ENCODE results near the gene DNAJB1.
"Not testable (repeated sequence)": the region's sequence is repeated elsewhere in the genome, so short reads cannot be mapped to it uniquely, and the experiment has no call there.

DNAJB1 gene

DNA sequence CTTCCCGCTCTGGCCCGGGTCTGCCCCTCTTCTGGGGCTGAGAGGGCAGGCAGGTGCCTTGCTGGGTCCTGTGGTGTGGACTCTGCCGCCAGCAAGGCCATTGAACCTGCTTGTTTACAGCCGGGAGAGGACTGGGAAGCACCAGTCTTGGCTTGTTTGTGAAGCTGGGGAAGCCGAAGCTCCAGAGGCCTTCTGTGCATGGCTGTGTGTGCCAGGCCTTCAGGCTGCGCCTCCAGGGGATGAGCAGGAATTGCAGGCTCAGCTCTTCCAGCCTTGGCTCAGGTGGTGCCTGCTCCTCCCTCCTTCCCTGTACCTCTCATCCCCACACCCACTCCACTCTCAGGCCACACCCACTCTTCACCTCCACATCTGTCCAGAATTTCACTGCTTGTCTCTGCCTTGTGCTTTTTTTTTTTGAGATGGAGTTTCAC is 36.2 kb upstream of the DNAJB1 start:
- WGBS (ENCODE audit: extremely low coverage, insufficient coverage, insufficient read length), result no CpG with 5 or more reads among the region's 6 CpGs
- Histone ChIP-seq H2BK12ac (ENCODE audit: low read length) (no peak overlapping the region), H2BK5ac (ENCODE audit: low read depth, low read length, poor library complexity) (no peak overlapping the region), H3K9me3 (ENCODE audit: insufficient read depth, low read depth, low read length) (peaks cover 3% of the 10 kb centered on the region), H4K12ac (ENCODE audit: low read depth, low read length) (no peak overlapping the region), H3K27me3 (ENCODE audit: insufficient read depth, low read length) (no peaks in the 10 kb centered on the region), H3K79me1 (ENCODE audit: low read length) (no peaks in the 10 kb centered on the region), H3K79me2 (ENCODE audit: control insufficient read depth, insufficient read depth, low read length, poor library complexity) (peaks cover 4% of the 10 kb centered on the region), H2AK5ac (ENCODE audit: low read length) (no peak overlapping the region), H3K4me3 (ENCODE audit: low read depth, low read length) (no peak overlapping the region), H3K27ac (ENCODE audit: low read depth, low read length) (no peak overlapping the region), H2BK120ac (ENCODE audit: insufficient read depth, low read length, poor library complexity) (no peak overlapping the region), H3K23ac (ENCODE audit: low read length) (no peak overlapping the region), H3K9ac (ENCODE audit: low read length) (no peak overlapping the region), H3K4me2 (ENCODE audit: low read length) (no peak overlapping the region), H3K14ac (ENCODE audit: low read length) (no peak overlapping the region), H3K18ac (ENCODE audit: low read length) (no peak overlapping the region), H4K91ac (ENCODE audit: low read depth, low read length) (no peak overlapping the region), H3K36me3 (ENCODE audit: control insufficient read depth in 1 of 2, insufficient read depth in 2 of 2, low read length in 2 of 2) (peaks cover 2 to 4% of the 10 kb centered on the region in 2 experiments), H2AFZ (ENCODE audit: insufficient read depth, low read length, poor library complexity) (no peak overlapping the region), H3K4me1 (ENCODE audit: control insufficient read depth in 1 of 2, insufficient read depth in 2 of 2, low read length in 2 of 2) (peaks cover 16 to 21% of the 10 kb centered on the region in 2 experiments), H3K4ac (ENCODE audit: low read depth, low read length) (no peak overlapping the region), H4K8ac (ENCODE audit: low read depth, low read length) (no peak overlapping the region)
- DNase-seq, result peak; percentile 39 to 50

DNA sequence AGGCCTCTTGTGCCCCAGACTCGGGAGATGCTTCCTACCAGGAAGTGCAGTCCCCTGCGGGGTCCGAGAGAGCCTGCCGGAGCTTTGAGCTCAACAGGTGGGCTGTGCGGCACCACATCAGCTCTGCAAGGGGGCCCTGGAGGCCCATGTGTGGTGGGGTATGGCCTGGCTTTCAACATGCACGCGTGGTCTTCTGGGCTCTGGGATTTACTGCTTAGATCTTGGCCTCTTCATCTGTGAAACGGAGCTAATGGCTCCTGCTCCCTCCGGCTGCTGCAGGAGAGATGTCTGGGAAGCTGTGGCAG is 35.7 kb upstream of the DNAJB1 start:
- no CpG with 5 or more reads among the region's 9 CpGs for WGBS (ENCODE audit: extremely low coverage, insufficient coverage, insufficient read length)
- no peak overlapping the region for H3K4ac ChIP-seq (ENCODE audit: low read depth, low read length)
- no peak overlapping the region for H2BK120ac ChIP-seq (ENCODE audit: insufficient read depth, low read length, poor library complexity)
- H2BK5ac ChIP-seq (ENCODE audit: low read depth, low read length, poor library complexity), result no peak overlapping the region
- no peak overlapping the region for H2BK12ac ChIP-seq (ENCODE audit: low read length)
- no peak overlapping the region for H2AFZ ChIP-seq (ENCODE audit: insufficient read depth, low read length, poor library complexity)
- peaks cover 3% of the 10 kb centered on the region for H3K9me3 ChIP-seq (ENCODE audit: insufficient read depth, low read depth, low read length)
- no peak for DNase-seq
- H4K8ac ChIP-seq (ENCODE audit: low read depth, low read length), result no peak overlapping the region
- H4K91ac ChIP-seq (ENCODE audit: low read depth, low read length), result no peak overlapping the region
- H3K18ac ChIP-seq (ENCODE audit: low read length), result no peak overlapping the region
- H3K79me2 ChIP-seq (ENCODE audit: control insufficient read depth, insufficient read depth, low read length, poor library complexity), result peaks cover 4% of the 10 kb centered on the region
- peaks cover 16 to 21% of the 10 kb centered on the region in 2 experiments for H3K4me1 ChIP-seq (ENCODE audit: control insufficient read depth in 1 of 2, insufficient read depth in 2 of 2, low read length in 2 of 2)
- no peak overlapping the region for H3K23ac ChIP-seq (ENCODE audit: low read length)
- H3K36me3 ChIP-seq (ENCODE audit: control insufficient read depth in 1 of 2, insufficient read depth in 2 of 2, low read length in 2 of 2), result peaks cover 2 to 4% of the 10 kb centered on the region in 2 experiments
- H4K12ac ChIP-seq (ENCODE audit: low read depth, low read length), result no peak overlapping the region
- no peak overlapping the region for H3K9ac ChIP-seq (ENCODE audit: low read length)
- H3K4me3 ChIP-seq (ENCODE audit: low read depth, low read length), result no peak overlapping the region
- H2AK5ac ChIP-seq (ENCODE audit: low read length), result no peak overlapping the region
- no peaks in the 10 kb centered on the region for H3K79me1 ChIP-seq (ENCODE audit: low read length)
- H3K14ac ChIP-seq (ENCODE audit: low read length), result no peak overlapping the region
- H3K4me2 ChIP-seq (ENCODE audit: low read length), result no peak overlapping the region
- no peak overlapping the region for H3K27ac ChIP-seq (ENCODE audit: low read depth, low read length)
- H3K27me3 ChIP-seq (ENCODE audit: insufficient read depth, low read length), result no peaks in the 10 kb centered on the region

- peaks cover 4% of the 10 kb centered on the region for H3K79me2 ChIP-seq (ENCODE audit: control insufficient read depth, insufficient read depth, low read length, poor library complexity)
- H3K4me3 ChIP-seq (ENCODE audit: low read depth, low read length), result no peak overlapping the region
- H4K12ac ChIP-seq (ENCODE audit: low read depth, low read length), result no peak overlapping the region
- H3K4me1 ChIP-seq (ENCODE audit: control insufficient read depth in 1 of 2, insufficient read depth in 2 of 2, low read length in 2 of 2), result peaks cover 16 to 21% of the 10 kb centered on the region in 2 experiments
- no peak overlapping the region for H3K9ac ChIP-seq (ENCODE audit: low read length)
- H3K14ac ChIP-seq (ENCODE audit: low read length), result no peak overlapping the region
- H3K9me3 ChIP-seq (ENCODE audit: insufficient read depth, low read depth, low read length), result peaks cover 3% of the 10 kb centered on the region
- H2BK120ac ChIP-seq (ENCODE audit: insufficient read depth, low read length, poor library complexity), result no peak overlapping the region
- no peak for DNase-seq
- H2AK5ac ChIP-seq (ENCODE audit: low read length), result no peak overlapping the region
- no peak overlapping the region for H2BK12ac ChIP-seq (ENCODE audit: low read length)
- H3K18ac ChIP-seq (ENCODE audit: low read length), result peak overlapping the region; percentile 19
- H2AFZ ChIP-seq (ENCODE audit: insufficient read depth, low read length, poor library complexity), result no peak overlapping the region
- H3K23ac ChIP-seq (ENCODE audit: low read length), result no peak overlapping the region
- H2BK5ac ChIP-seq (ENCODE audit: low read depth, low read length, poor library complexity), result no peak overlapping the region
- H3K4me2 ChIP-seq (ENCODE audit: low read length), result no peak overlapping the region
- no peak overlapping the region for H3K27ac ChIP-seq (ENCODE audit: low read depth, low read length)
- no CpG with 5 or more reads among the region's 35 CpGs for whole genome bisulfite sequencing (ENCODE audit: extremely low coverage, insufficient coverage, insufficient read length)
- H4K91ac ChIP-seq (ENCODE audit: low read depth, low read length), result no peak overlapping the region
- H3K79me1 ChIP-seq (ENCODE audit: low read length), result no peaks in the 10 kb centered on the region
- H4K8ac ChIP-seq (ENCODE audit: low read depth, low read length), result no peak overlapping the region
- H3K4ac ChIP-seq (ENCODE audit: low read depth, low read length), result no peak overlapping the region
- peaks cover 2 to 4% of the 10 kb centered on the region in 2 experiments for H3K36me3 ChIP-seq (ENCODE audit: control insufficient read depth in 1 of 2, insufficient read depth in 2 of 2, low read length in 2 of 2)
- no peaks in the 10 kb centered on the region for H3K27me3 ChIP-seq (ENCODE audit: insufficient read depth, low read length)
These were observed 35.1 kb upstream of the DNAJB1 start for GRCh38 chr19:14553042-14553938.

DNA sequence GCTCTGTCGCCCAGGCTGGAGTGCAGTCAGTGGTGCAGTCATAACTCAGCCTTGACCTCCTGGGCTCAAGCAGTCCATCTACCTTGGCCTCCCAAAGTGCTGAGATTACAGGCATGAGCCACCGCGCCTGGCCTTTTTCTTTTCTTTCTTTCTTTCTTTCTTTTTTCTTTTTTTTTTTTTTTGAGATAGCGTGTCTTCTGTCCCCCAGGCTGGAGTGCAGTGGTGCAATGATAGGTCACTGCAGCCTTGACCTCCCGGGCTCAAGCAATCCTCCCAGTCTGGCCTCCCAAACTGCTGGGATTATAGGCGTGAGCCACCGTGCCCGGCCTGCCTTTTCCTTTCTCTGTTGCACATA is 33.8 kb upstream of the DNAJB1 start:
- not testable (repeated sequence) for H2BK120ac ChIP-seq (ENCODE audit: insufficient read depth, low read length, poor library complexity); H3K4me2 ChIP-seq (ENCODE audit: low read length); H3K27me3 ChIP-seq (ENCODE audit: insufficient read depth, low read length); H3K9me3 ChIP-seq (ENCODE audit: insufficient read depth, low read depth, low read length); H4K12ac ChIP-seq (ENCODE audit: low read depth, low read length); H4K91ac ChIP-seq (ENCODE audit: low read depth, low read length); H2AK5ac ChIP-seq (ENCODE audit: low read length); DNase-seq; H2BK12ac ChIP-seq (ENCODE audit: low read length); H3K18ac ChIP-seq (ENCODE audit: low read length); H3K14ac ChIP-seq (ENCODE audit: low read length); H3K79me1 ChIP-seq (ENCODE audit: low read length); H3K4me3 ChIP-seq (ENCODE audit: low read depth, low read length); H3K23ac ChIP-seq (ENCODE audit: low read length); H2BK5ac ChIP-seq (ENCODE audit: low read depth, low read length, poor library complexity); H2AFZ ChIP-seq (ENCODE audit: insufficient read depth, low read length, poor library complexity); H3K4ac ChIP-seq (ENCODE audit: low read depth, low read length); H3K36me3 ChIP-seq (ENCODE audit: control insufficient read depth in 1 of 2, insufficient read depth in 2 of 2, low read length in 2 of 2); H3K9ac ChIP-seq (ENCODE audit: low read length); H3K27ac ChIP-seq (ENCODE audit: low read depth, low read length); H3K79me2 ChIP-seq (ENCODE audit: control insufficient read depth, insufficient read depth, low read length, poor library complexity); H4K8ac ChIP-seq (ENCODE audit: low read depth, low read length)
- H3K4me1 ChIP-seq (ENCODE audit: control insufficient read depth in 1 of 2, insufficient read depth in 2 of 2, low read length in 2 of 2), result peaks cover 16 to 21% of the 10 kb centered on the region in 2 experiments
- no CpG with 5 or more reads among the region's 8 CpGs for WGBS (ENCODE audit: extremely low coverage, insufficient coverage, insufficient read length)
